Stimulated activated CD4-positive, alpha-beta T cell treated with anti-CD3 and anti-CD28 coated beads, Interleukin-12 subunit alpha, Interleukin-12 subunit beta, amount 100 ng/mL, for 4 hours (primary cell): ENCODE measurements around the gene GTPBP3.

Source experiments
- DNase-seq: peaks from one replicate; pipeline ENCODE4 v3.0.0-alpha.2; 2020

GTPBP3 gene

DNA sequence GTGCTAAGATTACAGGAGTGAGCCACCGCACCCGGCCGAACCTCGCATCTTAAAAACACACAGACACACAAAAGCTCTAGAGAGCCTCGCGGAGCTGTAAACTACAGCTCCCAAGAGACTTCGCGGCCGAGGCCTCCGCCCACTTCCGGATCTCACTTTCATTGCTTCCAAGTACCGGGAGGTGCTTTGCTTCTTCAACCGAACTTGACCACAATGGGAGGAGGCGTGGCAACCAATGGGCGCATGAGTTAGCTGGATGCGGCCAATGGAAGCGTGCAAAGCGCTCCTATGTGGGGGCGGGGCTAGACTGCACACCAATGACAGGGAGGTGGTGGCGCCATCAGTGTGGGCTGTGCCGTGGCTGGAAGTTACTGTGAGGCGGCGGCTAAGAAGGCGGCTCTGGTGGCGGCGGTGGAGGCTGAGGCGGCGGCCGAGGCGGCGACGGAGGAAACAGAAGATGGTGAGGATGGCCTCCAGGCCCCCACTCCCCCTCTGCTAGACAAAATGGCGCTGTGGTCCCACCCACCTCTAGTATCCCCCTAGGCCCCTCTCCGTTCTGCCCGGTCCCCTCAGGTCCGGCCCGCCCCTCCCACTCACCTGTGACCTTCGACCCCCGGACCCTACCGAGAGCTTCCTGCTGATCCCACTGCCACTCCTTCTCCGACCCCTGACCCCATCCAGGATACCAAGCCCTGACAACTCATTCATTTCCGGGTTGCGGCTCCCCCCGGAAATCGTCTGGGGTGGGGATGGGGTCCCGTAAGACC, 28.0 kb upstream of the GTPBP3 start, which contains the start of gene DDA1:
Gene DDA1 (plus strand): TSS at position 366 of the 767 bp plus-strand sequence. CDS start 92 bp downstream, at position 458.
- DNase-seq: peak; percentile 95

DNA sequence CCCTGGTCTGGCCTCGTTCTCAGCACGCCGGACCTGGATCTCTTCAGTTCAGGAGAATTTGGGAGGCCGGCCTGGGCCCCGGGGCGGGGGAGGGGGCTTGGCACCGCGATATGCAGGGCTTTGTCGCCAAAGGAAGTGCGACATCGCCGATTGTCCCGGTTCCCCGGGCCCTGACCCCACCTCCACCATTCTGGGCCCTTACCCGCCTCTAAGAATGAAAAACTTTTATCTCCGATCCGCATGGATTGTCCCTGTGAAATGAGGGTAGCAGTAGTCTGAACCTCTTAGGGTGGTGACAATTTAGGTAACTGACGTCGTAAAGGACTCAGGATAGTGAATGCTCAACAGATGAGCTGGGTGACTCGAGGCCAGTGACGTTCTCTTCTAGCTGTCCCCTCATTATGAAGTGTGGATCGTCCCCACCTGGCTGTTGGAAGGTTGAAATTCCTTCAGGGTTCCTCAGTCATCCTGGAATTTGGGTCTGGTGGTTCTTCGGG, 27.3 kb upstream of the GTPBP3 start:
- no peak for DNase-seq

DNA sequence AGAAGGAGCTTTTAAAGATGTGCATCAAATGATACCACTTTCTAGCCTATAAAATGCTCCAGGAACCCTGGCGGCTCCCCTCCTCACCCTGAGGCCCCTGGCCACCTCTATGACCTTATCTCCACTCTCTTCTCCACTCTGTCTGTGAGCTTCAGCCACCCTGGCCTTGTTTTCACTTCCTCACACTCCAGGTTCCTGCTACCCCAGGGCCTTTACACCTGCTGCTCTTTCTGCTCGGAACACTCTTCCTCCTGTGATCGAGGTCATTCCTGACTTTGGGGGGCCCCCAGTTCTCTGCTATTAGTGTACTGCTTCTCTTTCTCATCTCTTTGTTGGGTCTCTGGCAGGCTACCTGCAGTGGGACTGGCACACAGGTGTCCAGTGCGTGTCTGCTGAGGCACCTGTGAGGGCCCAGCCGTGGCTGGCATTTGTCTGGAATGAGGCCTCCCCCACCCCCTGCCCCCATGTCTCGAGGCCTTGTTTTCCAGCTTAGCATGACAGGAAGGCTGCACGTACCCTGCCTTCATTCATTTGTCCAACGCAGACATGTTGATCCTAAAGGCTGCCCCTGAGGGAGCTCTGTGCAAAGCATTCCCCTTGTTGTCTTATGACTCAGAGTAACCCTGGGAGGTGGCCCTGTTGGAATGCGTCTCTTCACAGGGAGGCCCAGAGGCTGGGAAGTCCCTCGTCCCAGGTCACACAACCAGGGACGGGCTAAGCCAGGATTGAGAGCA, 25.7 kb upstream of the GTPBP3 start:
- DNase-seq: no peak

DNA sequence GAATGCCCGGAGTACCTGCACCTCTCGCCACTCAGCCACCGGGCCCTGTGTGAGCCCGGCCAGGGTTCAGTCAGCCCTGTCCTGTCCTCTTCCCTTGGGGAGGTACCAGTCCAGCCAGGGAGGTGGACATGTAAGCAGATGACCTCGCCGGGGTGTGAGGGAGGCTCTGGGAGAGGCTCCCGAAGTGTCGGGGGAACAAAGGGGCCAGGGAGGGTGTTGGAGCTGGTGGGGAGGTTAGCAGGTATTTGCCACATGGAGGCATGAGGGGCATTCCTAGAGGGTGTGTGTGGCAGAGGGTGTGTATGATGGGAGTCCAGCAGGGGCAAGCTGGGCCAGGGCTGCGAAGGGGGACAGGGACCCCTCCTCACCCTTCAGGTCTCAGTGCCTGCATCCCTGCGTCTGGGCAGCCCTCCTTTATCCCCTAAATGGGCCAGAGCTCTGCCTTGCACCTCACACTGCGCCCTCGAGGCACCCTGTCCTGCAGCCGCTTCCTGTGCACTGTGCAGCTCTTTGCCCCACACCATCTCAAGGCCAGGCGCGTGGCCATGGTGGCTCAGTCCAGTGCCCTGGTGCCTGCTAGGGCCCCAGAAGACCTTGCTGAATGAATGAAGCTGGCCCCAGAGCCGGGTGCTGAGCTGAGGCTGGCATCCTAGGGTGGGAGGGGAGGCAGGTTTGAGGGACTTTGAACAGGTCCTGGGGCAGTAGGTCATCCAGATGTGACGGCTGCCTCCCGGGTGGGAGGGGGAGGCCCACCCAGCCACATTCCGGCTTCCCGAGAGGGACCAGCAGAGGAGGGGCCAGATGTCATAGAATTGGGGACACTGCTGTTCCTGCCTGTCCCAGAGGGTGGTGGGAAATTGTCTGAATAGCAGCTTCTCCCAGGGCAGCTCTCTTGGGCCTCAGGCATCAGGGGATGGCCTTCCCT, 24.9 kb upstream of the GTPBP3 start:
- no peak for DNase-seq

DNA sequence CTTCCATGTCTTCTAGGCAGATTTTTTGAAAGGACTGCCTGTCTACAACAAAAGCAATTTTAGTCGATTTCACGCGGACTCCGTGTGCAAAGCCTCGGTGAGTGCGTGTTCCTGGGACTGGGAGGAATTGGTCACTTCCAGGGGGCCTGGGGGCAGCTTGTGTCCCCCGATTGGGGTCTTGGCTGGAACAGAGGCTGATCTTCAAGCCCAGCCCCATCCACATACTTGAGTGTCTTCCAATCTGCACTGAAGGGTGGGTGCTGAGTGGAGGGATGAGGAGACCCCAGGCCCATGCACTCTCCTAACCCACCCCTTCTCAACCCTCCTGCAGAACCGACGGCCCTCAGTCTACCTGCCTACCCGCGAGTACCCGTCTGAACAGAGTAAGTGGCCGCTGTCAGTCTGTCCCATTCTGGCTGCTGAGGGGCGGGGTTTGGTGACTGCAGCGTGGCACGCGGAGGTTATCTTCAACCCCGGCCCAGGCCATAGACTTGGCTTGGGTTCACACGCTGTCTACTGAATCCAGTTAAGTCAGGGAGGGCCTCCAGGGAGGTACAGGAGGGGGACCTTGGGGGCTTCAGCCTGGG, 23.3 kb upstream of the GTPBP3 start:
- DNase-seq: no peak

GRCh38 chr19:17318966-17319365, 18.4 kb upstream of the GTPBP3 start:
- DNase-seq: no peak

DNA sequence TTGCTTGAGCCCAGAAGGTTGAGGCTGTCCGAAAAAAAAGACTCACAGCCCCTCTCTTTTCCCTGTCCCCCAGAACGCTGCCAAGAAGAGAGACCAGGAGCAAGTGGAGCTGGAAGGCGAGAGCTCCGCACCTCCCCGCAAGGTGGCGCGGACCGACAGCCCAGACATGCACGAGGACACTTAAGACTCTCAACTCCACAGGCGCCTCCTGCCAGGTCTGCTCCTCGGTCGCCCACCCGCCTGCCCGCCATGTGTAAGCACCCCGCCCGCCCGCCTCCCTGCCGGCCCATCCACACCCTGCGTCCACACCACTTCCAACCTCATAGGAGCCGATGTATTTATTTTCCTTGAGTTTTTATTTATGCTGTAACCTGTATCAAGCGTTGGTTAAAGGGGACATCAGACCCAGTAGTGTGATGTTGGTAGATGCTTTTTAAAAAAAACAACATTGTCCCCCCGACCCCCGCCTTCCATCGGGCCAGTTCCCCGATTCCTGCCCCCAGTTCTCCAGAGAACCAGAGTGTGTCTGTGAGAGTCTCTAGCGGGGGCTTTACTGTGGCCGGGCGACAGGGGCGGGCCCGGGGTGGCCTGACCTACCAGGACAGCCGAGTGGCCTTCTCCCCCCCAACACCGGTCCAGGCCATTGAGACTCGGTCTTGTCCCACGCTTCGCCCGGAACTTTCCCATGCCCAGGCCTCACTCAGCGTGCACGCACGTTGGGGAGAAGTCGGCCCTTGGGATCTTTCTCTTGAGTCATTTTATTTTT, 17.7 kb upstream of the GTPBP3 start:
- no peak for DNase-seq

DNA sequence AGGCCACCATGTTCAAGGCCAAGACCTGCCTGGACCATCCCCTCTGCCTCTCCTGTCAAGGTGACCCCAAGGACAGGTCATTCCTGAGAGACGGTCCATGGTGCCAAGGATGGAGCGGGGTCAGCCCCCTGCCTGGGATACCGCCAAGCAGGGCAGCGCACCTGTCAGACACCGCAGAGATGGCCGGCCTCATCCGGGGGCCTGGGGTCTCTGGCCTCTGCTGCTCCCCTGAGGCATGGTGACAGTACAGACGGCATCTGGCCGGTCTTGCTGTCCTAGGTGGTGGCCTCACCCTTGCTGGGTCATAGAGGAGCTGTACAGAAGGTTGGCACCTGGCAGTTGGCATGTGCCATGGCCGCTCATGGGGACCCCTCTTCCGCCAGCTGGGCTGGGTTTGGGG, 16.9 kb upstream of the GTPBP3 start:
- DNase-seq: no peak

DNA sequence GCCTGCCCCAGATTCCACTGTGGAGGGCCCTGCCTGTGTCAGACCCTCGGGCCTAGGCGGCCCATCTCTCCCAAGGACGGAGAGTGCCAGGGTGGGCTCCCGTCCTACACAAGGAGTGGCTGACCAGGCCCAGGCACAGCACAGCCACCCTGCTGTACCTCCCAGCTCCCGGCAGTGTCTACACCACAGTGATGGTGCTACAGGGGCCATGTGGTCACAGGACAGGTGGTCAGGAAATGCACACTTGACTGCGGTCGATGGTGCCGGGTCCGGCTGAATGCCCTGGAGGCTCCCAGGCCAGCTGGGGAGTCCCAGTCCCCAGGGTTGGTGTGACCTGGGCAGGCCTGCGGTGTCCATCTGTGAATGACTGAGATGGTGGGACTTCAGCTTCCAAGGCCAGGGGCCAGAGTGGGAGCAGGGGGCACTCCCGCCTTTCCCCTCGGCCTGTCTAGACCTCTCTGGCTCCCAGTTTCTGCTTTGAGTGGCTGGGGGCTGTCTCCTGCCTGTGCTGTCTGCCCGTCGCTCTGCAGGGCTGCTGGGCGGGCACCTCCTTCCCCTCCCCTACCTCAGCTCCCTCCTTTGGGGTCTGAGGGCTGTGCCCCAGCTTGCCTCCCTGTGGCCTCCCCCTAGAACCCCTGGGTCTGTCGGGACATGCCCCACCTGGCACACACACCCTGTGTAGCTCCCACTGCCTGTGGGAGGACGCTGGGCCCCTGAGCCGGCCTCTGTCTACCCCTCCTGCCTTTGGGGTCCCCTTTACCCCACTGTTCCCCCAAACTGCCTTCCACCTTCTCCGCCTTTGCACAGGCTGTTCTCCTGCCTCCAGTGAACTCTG, 15.5 kb upstream of the GTPBP3 start:
- DNase-seq: no peak

- no peak for DNase-seq
Measured at GRCh38 chr19:17322854-17323253, 14.5 kb upstream of the GTPBP3 start.

- no peak for DNase-seq
Measured at GRCh38 chr19:17323300-17323963, 13.9 kb upstream of the GTPBP3 start.

- no peak for DNase-seq
Measured at GRCh38 chr19:17323964-17324332, 13.4 kb upstream of the GTPBP3 start.

DNA sequence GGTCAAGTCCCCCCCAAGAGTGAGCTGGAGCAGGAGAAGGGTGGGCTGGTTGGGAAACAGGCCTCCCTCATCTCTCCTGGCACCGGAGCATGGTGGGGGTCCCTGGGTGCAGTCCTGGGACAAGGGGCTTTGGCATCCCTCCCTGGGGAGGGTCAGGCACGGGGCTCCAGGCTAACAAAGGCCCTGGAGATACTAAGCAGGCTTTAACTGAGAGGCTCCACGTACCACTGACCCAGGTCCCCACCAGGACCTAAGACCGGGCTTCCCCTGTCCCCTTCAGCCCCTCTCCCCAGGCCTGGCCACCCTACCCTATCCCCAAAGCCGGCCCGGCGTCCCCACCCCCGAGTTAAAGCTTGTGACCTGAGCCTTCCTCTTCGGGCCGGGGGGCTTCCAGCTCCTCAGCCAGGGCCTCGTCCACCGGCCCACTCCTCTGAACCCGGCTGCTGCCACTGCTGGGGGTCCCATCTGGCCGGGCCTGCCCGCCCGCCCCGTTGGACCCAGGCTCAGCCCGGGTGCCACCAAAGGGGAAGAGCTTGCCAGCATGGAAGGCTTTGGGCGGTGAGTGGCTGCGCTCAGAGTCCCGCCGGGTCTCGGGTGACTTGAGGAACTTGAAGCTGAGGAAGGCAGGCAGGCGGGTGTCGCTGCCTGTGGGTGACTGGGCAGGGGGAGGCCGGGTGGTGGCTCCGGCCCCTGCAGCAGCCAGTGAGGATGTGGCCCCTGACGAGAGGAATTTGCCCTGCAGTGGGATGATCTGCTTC, 12.8 kb upstream of the GTPBP3 start:
- DNase-seq: no peak

GRCh38 chr19:17325133-17325532, 12.2 kb upstream of the GTPBP3 start:
- DNase-seq: no peak

GRCh38 chr19:17325881-17326594, 11.3 kb upstream of the GTPBP3 start:
- no peak for DNase-seq

DNA sequence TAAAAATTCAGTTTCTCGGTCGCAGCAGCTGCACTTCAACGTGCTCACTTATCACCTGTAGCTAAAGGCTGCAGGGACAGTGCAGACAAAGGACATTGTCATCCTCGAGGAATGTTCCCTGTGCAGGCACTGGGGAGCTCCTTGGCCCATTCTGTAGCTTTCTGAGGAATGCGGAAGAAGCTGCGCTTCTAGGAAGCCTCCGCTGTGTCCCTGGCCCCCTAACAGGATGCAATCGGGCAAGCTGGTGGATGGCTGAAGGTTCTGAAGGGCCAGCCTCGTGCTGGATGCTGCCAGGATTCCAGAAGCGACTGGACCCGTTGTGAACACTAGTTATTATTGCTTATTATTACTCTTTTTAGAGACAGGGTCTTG, 10.8 kb upstream of the GTPBP3 start:
- no peak for DNase-seq

DNA sequence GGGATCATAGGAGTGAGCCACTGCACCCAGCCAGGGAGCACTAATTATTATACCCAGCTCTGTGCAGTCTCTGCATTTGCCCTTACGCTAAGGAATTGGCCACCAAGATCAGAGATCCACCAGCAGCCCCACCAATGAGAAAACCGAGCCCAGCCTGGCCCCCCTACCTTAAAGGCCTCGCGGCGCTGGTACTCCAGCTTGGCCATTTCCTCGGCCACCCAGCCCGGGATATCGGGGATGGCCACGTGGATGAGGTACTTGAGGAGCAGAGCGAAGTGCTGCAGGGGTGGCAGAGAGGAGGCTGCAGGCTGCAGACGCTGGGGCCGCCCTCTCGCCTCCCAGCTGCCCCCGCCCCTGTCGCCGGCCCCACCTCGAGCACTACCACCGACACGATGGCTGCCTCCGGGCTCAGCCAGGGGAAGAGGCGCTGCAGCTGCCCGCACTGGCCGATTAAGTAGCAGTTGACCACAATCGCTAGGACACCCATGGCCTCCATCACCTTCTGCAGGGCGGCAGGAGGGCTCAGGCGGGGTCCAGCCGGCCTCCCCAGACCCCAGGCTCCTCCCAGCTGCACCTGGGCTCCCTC, 10.2 kb upstream of the GTPBP3 start:
- DNase-seq: no peak

GRCh38 chr19:17327654-17328516, 9.5 kb upstream of the GTPBP3 start:
- peak; percentile 66 for DNase-seq
